Left ventricle myocardium inferior (tissue), 1 donor: ENCODE data around the gene SOCS3. TPM values are rescaled to one million over a fixed set of nuclear protein-coding genes. Genes with fewer than 3 reads are reported as not detected.

Experiments
- DNase-seq: peaks from one replicate; pipeline ENCODE4 v3.0.0-alpha.2; 2020
- H3K27ac ChIP-seq: fragments of 200-600 bp; replicated peaks from 2 replicates; pipeline ENCODE4 v1.8.0; 2021
- H3K27me3 ChIP-seq: fragments of 200-600 bp; 2 replicates; pipeline ENCODE4 v1.8.0; 2021; ENCODE audit warnings: low read depth
- H3K36me3 ChIP-seq: fragments of 200-600 bp; 2 replicates; pipeline ENCODE4 v1.8.0; 2021
- H3K4me1 ChIP-seq: fragments of 200-600 bp; 2 replicates; pipeline ENCODE4 v1.8.0; 2021
- H3K4me3 ChIP-seq: fragments of 200-600 bp; 2 replicates; pipeline ENCODE4 v1.8.0; 2021; ENCODE audit warnings: mild to moderate bottlenecking, moderate library complexity
- H3K9me3 ChIP-seq: fragments of 200-600 bp; replicated peaks from 2 replicates; pipeline ENCODE4 v1.8.0; 2021
- CTCF ChIP-seq: fragments of 200-600 bp; IDR thresholded peaks from 2 replicates; pipeline ENCODE4 v1.8.0; 2021; ENCODE audit warnings: antibody characterized with exemption, mild to moderate bottlenecking, borderline replicate concordance
- intact Hi-C: fragments of 100-400 bp; cut with micrococcal nuclease; formaldehyde crosslinking; loops from one replicate; pipeline ENCODE4 v1.11.0; 2022
- total RNA-seq: library from RNA; stranded (reverse); fragmentation: NEBNext Ultra II Directional; extraction: Animal tissue kit (Norgen Biotek cat#: 25700); gene quantifications from one replicate; pipeline ENCODE4 v1.2.1, GENCODE V29; 2021
- donor health status: DM: no; HTN: yes; CAD: no; lungs with severe emphysema.

Gene SOCS3
- total RNA-seq, 1 donor from 2014 or later, result 9.5 TPM

- intact Hi-C loops, result no loop called here
- Histone ChIP-seq H3K4me1 (peaks cover 20% of the 10 kb centered on the region), H3K27me3 (no peaks in the 10 kb centered on the region), H3K36me3 (no peaks in the 10 kb centered on the region), H3K9me3 (no peaks in the 10 kb centered on the region), H3K4me3 (no peak overlapping the region), H3K27ac (no peak overlapping the region)
- no peak for TF ChIP-seq CTCF
- DNase-seq, result no peak
These were observed 11.2 kb upstream of the SOCS3 start for GRCh38 chr17:78371056-78371455.

GRCh38 chr17:78369791-78370381 is 10.0 kb upstream of the SOCS3 start:
- no peak overlapping the region for H3K27ac ChIP-seq
- no peak for TF ChIP-seq CTCF
- no peaks in the 10 kb centered on the region for H3K27me3 ChIP-seq
- H3K36me3 ChIP-seq, result no peaks in the 10 kb centered on the region
- intact Hi-C loops, result loop anchor here (10.0 kb wide), 1 partner anchor 55 kb away; no protein-coding TSS in a partner anchor
- no peak for DNase-seq
- H3K4me1 ChIP-seq, result peaks cover 29% of the 10 kb centered on the region
- no peak overlapping the region for H3K4me3 ChIP-seq
- H3K9me3 ChIP-seq, result no peaks in the 10 kb centered on the region

GRCh38 chr17:78368854-78369495 is 9.1 kb upstream of the SOCS3 start:
- no peak overlapping the region for H3K27ac ChIP-seq
- DNase-seq, result no peak
- intact Hi-C loops, result loop anchor here (10.0 kb wide), 1 partner anchor 56 kb away; no protein-coding TSS in a partner anchor
- no peak overlapping the region for H3K4me3 ChIP-seq
- peaks cover 19% of the 10 kb centered on the region for H3K4me1 ChIP-seq
- H3K36me3 ChIP-seq, result no peaks in the 10 kb centered on the region
- no peak for TF ChIP-seq CTCF
- H3K27me3 ChIP-seq, result no peaks in the 10 kb centered on the region
- H3K9me3 ChIP-seq, result no peaks in the 10 kb centered on the region

- Histone ChIP-seq H3K36me3 (no peaks in the 10 kb centered on the region), H3K4me3 (no peak overlapping the region), H3K27ac (no peak overlapping the region), H3K27me3 (no peaks in the 10 kb centered on the region), H3K9me3 (no peaks in the 10 kb centered on the region), H3K4me1 (peaks cover 19% of the 10 kb centered on the region)
- intact Hi-C loops, result loop anchor here (10.0 kb wide), 1 partner anchor 56 kb away; no protein-coding TSS in a partner anchor
- no peak for DNase-seq
- TF ChIP-seq CTCF, result no peak
These were observed 8.5 kb upstream of the SOCS3 start for GRCh38 chr17:78368348-78368747.

- no peak for TF ChIP-seq CTCF
These were observed 7.3 kb upstream of the SOCS3 start for GRCh38 chr17:78367193-78367592.

More at GRCh38 chr17:78367193-78367592, 7.3 kb upstream of the SOCS3 start:
- DNase-seq, result no peak
- Histone ChIP-seq H3K4me1 (peaks cover 19% of the 10 kb centered on the region), H3K27me3 (no peaks in the 10 kb centered on the region), H3K9me3 (no peaks in the 10 kb centered on the region), H3K4me3 (no peak overlapping the region), H3K27ac (no peak overlapping the region), H3K36me3 (no peaks in the 10 kb centered on the region)
- intact Hi-C loops, result loop anchor here (10.0 kb wide), 1 partner anchor 58 kb away; no protein-coding TSS in a partner anchor
